Nucleus accumbens (tissue), 56 donors: ENCODE results near the gene UBE2G2.

Experiments
- DNase-seq, 56 donors: peaks; one replicate each; lab custom pipeline; 2025; lab: John Stamatoyannopoulos, UW

Gene UBE2G2

DNA sequence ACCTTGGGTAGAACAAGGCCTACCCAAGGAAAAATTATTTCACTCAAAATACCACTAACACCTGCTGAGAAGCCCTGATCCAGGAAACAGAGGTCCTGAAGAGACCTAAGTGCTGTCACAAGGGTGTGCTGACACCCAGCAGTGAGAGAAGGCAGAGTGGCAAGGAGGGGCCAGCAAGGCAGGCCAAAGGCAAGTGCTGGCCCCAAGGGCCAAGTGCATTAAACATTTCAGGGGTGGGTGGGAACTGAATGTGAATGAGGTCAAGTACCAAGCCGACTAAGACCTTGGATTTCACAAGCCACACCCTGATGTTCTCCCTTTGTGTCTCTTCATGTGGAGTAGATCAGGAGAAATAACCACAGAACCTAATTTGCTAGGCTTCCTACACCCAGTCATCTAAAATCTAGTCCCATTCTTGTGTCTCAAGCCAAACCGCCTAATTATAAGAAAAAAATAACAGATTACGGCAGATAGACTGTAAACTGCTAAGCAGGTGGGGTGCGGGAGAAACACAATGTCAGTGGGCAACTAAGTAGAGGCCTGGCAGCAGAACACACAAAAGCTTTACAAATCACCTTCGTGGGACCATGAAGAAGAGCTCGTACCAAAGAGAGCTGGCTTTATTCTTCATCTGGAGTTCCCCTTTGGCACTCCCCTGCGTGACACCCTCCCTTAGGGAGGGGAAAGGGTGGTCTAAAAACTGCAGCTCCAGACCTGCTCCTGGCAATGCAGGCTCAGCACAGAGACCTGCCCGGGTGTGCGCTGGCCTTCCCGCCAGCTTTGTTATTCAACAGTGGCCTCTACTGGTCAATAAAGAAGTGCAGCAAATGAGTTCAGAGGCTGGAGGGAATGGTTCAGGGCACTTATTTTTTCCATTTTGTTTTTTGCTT, 8.7 kb downstream of the UBE2G2 start:
- peak in 28 of 56 donors; percentile 3 to 51 (median 18) for DNase-seq

- DNase-seq, result no peak
These were observed 9.6 kb downstream of the UBE2G2 start for GRCh38 chr21:44791993-44792392.

DNA sequence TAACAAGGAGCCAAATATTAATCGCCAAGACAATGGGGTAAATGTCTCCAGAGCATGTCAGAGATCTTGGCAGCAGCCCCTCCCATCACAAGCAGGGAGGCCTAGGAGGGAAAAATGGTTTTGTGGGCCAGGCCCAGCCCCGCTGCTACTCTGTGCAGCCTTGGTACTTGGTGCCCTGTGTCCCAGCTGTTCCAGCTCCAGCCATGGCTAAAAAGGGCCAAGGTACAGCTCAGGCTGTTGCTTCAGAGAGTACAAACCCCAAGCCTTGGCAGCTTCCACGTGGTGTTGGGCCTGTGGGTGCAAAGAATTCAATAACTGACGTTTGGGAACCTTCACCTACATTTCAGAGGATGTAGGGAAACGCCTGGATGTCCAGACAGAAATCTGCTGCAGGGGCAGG, 10.4 kb downstream of the UBE2G2 start:
- no peak for DNase-seq

- no peak for DNase-seq
These were observed 11.3 kb downstream of the UBE2G2 start for GRCh38 chr21:44790368-44790767.

GRCh38 chr21:44789880-44790279, 11.7 kb downstream of the UBE2G2 start:
- no peak for DNase-seq

DNA sequence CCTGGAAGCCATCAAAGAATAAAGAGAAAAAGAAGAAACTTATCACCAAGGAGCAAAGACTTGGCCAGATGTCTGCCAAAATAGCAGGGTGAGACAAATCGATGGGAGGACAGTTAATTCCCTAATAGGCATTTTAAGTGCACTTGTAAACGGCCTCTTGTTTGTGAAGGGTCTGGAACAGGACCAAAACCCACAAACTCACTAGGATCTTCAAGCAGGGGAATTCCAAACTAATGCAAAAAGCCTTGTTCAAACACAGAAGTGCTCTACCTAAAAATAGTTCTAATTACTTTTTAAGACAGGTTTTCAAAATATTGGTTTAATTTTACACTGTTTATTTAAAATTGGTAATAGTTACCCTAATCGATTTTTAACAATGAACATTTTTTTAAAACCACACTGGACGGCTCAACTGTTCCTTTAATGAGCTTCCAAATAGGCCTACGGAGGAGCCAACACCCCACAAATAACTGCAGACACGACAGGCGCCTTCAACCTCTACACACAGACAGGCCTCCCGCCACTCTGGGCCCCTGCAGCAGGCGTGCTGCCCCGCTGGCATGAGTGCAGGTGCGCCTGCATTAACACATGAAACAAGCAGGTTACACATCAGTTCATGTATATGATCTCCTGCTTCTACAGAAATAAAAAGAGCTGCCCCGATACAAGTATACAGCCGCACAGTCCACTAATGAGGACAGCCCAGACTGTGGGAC, 15.8 kb downstream of the UBE2G2 start:
- no peak for DNase-seq

GRCh38 chr21:44784810-44785209, 16.8 kb downstream of the UBE2G2 start:
- no peak for DNase-seq

GRCh38 chr21:44783020-44783696, 18.5 kb downstream of the UBE2G2 start:
- DNase-seq, result no peak

GRCh38 chr21:44780767-44781459, 20.7 kb downstream of the UBE2G2 start:
- DNase-seq, result no peak

DNA sequence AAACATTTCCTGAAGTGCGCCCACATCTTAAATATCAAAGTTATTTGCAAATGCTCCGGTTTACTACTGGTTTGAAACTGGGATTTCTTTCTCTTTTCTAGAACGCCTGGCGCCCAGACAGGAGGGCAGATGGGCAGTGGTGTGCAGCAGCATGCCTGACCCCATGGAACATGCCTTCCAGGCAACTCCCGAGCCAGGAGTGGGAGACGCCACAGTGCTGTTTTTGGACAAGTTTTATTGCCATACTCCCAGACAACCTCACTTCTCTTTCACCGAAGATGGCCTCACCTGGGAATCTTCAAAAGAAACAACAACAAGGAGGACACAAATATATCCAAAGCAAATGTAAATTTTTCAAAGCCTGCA, 21.5 kb downstream of the UBE2G2 start:
- DNase-seq, result no peak

- DNase-seq, result no peak
These were observed 22.0 kb downstream of the UBE2G2 start for GRCh38 chr21:44779417-44780136.

GRCh38 chr21:44778983-44779382, 22.6 kb downstream of the UBE2G2 start:
- no peak for DNase-seq

DNA sequence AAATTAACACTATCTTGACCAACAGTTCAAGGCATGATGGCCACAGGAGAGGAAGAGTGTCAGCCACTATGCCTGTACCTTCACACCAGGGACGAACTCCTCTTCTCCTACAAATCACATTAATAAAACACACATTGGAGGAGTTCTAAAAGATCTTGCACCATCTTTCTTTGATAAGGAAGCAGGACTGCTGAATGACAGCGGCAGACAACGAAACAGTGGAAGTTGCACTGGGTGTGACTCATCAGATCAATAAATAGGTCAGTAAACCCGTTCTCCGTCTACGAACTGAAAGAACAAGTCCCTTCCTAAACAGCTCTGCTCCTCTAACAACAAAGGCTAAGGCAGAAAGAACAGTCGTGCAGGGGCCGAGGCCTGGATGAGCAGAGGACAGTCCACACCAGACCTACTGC, 23.1 kb downstream of the UBE2G2 start:
- DNase-seq, result no peak

DNA sequence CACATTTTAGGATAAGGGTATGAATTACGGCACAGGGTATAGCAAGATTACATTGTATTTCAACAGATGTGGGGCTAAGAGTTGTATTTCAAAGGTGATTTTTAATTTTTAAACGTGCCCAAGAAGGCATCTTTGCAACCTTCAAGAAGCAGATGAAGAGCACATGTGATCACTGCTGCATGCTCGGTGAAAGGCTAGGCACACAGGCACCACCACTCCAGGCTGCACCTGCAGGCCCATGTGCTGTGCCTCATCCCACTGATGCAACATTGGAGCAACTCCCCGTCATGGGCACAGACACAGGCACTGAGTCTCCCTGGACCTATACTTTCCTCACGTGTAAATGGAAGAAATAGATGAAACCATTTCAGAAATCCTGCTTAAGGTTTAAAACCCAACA, 23.5 kb downstream of the UBE2G2 start:
- DNase-seq, result no peak

GRCh38 chr21:44774972-44775371, 26.6 kb downstream of the UBE2G2 start:
- DNase-seq, result no peak

DNA sequence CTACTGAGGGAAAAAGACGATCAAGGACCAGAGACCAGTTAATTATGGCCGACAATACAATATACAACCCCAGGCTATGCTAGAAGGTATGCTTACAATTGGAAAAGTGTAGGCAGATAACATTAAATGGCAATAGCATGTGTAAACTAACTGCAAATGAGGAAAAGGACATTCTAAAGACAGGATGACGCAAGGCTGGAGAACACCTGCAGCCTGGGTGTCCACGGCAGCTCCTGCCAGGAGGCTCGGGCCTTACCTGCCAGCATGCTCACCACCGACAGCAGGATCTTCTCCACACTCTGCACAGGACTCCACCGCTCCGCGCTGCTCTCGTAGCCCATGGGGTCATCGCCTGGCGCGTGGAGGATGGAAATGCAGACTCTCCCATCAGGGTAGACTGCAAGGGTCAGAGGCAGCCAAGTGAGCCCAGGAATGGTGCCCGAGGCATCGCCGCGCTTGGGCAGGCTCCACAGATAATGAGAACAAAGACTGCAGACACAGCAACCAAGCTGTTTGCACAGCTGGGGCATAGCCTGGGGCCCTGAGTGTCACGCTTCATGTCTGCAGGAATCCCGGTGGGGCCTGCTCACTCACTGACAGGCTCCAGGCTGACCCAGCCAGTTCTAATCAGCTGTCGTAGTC, 28.2 kb downstream of the UBE2G2 start:
- DNase-seq, result no peak

- DNase-seq, result no peak
These were observed 29.6 kb downstream of the UBE2G2 start for GRCh38 chr21:44771896-44772525.

- DNase-seq, result no peak
These were observed 33.5 kb downstream of the UBE2G2 start for GRCh38 chr21:44767834-44768831.
